GM12878 (cell line): ENCODE results near the gene SHH. TPM values are rescaled to one million over a fixed set of nuclear protein-coding genes. Genes with fewer than 3 reads are reported as not detected.

ENCODE experiments used
- ATAC-seq: fragments of 200-7000 bp; cut with Tn5 transposase; 3 replicates; pipeline ENCODE4 v1.9.1; 2020; ENCODE audit warnings: mild to moderate bottlenecking, moderate library complexity
- BruUV-seq: library from RNA; stranded (reverse); fragments of 400-500 nt; replicated peaks from 2 replicates; lab custom pipeline; 2021; lab: Mats Ljungman, UMichigan
- CTCF ChIA-PET: fragments of 300-600 bp; sonication (Branson Sonifier 250); formaldehyde crosslinking; extraction: SDS; loops from one replicate; lab custom pipeline; 2021; ENCODE audit warnings: inconsistent platforms; lab: Yijun Ruan, JAX
- POLR2A ChIA-PET: fragments of 350-600 bp; formaldehyde crosslinking; extraction: SDS; loops from one replicate; lab custom pipeline; 2021; ENCODE audit warnings: inconsistent platforms; lab: Charles Lee
- RAD21 ChIA-PET: fragments of 300-600 bp; sonication (Branson Sonifier 250); formaldehyde crosslinking; loops from one replicate; lab custom pipeline; 2023; ENCODE audit warnings: antibody characterized with exemption; ENCODE audit not compliant: unreplicated experiment; lab: Charles Lee
- SMC1A ChIA-PET: fragments of 300-600 bp; sonication (Branson Sonifier 250); formaldehyde crosslinking; loops from one replicate; lab custom pipeline; 2023; ENCODE audit not compliant: unreplicated experiment, uncharacterized antibody; lab: Charles Lee
- DNase-seq: peaks from one replicate; pipeline ENCODE4 v3.0.0-alpha.2; 2011; ENCODE audit warnings: low read depth, low spot score
- FAIRE-seq: peaks from 3 replicates; lab custom pipeline; 2011; peaks lifted over from hg19 to GRCh38; lab: Jason Lieb, UNC
- H2AFZ ChIP-seq: 2 replicates; pipeline ENCODE4 v1.6.0; 2011; ENCODE audit warnings: low read depth, low read length, control low read depth; ENCODE audit not compliant: control insufficient read depth
- H3K27ac ChIP-seq: 2 replicates; pipeline ENCODE4 v1.5.1; 2011; ENCODE audit warnings: control low read depth; ENCODE audit not compliant: control insufficient read depth, insufficient read depth
- H3K27me3 ChIP-seq, 2 experiments: replicated peaks in 1 of 2; 2 replicates each; pipeline versions ENCODE4 v1.6.0 to v1.6.1; 2011; ENCODE audit warnings: low read length in 1 of 2; ENCODE audit not compliant: control insufficient read depth in 2 of 2, insufficient read depth in 2 of 2
- H3K36me3 ChIP-seq, 2 experiments: 2 replicates each; pipeline ENCODE4 v1.5.1; 2011; ENCODE audit warnings: low read length in 1 of 2; ENCODE audit not compliant: control insufficient read depth in 2 of 2, insufficient read depth in 2 of 2
- H3K4me1 ChIP-seq: 2 replicates; pipeline ENCODE4 v1.6.1; 2011; ENCODE audit warnings: mild to moderate bottlenecking, low read length, moderate library complexity, mixed read lengths; ENCODE audit not compliant: control insufficient read depth, insufficient read depth
- H3K4me2 ChIP-seq: 2 replicates; pipeline ENCODE4 v1.6.0; 2011; ENCODE audit warnings: control low read depth; ENCODE audit not compliant: control insufficient read depth, insufficient read depth
- H3K4me3 ChIP-seq: fragments of 200-600 bp; sonication (generic); 2 replicates; pipeline ENCODE4 v1.5.1; 2016
- H3K79me2 ChIP-seq: 2 replicates; pipeline ENCODE4 v1.6.0; 2011; ENCODE audit warnings: low read length; ENCODE audit not compliant: control insufficient read depth, insufficient read depth
- H3K9ac ChIP-seq: 2 replicates; pipeline ENCODE4 v1.8.0; 2011; ENCODE audit warnings: low read length, control low read depth, mixed read lengths; ENCODE audit not compliant: control insufficient read depth, insufficient read depth
- H3K9me3 ChIP-seq: replicated peaks from 3 replicates; pipeline ENCODE4 v1.5.1; 2011; ENCODE audit warnings: mild to moderate bottlenecking, low read length; ENCODE audit not compliant: control insufficient read depth, insufficient read depth
- H4K20me1 ChIP-seq: 2 replicates; pipeline ENCODE4 v1.6.0; 2011; ENCODE audit not compliant: control insufficient read depth, insufficient read depth
- BHLHE40 ChIP-seq, 2 experiments: fragments of 450-650 bp in 1 of 2; IDR thresholded peaks; 2 replicates each; pipeline ENCODE4 v1.6.1; 2011 to 2017; ENCODE audit warnings: low read depth in 2 of 2, borderline replicate concordance in 1 of 2, improper control_type of control experiment in 1 of 2, low read length in 1 of 2, mild to moderate bottlenecking in 1 of 2
- CEBPB ChIP-seq, 2 experiments: fragments of 150-350 bp in 1 of 2; IDR thresholded peaks; 2 replicates each; pipeline ENCODE4 v1.6.1; 2012 to 2014; ENCODE audit warnings: low read depth in 2 of 2, low read length in 2 of 2, borderline replicate concordance in 1 of 2, inconsistent platforms in 1 of 2
- ETV6 ChIP-seq, 2 experiments: fragments of 450-650 bp in 1 of 2; IDR thresholded peaks in 1 of 2; conservative IDR thresholded peaks in 1 of 2; 2 replicates each; pipeline ENCODE4 v1.6.1; 2014; ENCODE audit warnings: antibody characterized with exemption in 1 of 2, borderline replicate concordance in 1 of 2, low read depth in 1 of 2, mild to moderate bottlenecking in 1 of 2, moderate library complexity in 1 of 2
- FOXK2 ChIP-seq: fragments of 450-650 bp; IDR thresholded peaks from 2 replicates; pipeline ENCODE4 v1.6.1; 2017; ENCODE audit warnings: mild to moderate bottlenecking, moderate library complexity
- FOXM1 ChIP-seq: IDR thresholded peaks from 2 replicates; pipeline ENCODE4 v1.6.1; 2012; ENCODE audit warnings: low read depth, mild to moderate bottlenecking, inconsistent platforms, low read length, moderate library complexity
- LARP7 ChIP-seq: fragments of 450-650 bp; IDR thresholded peaks from 2 replicates; pipeline ENCODE4 v1.6.1; 2017; ENCODE audit warnings: mild to moderate bottlenecking
- MEF2B ChIP-seq: fragments of 450-650 bp; IDR thresholded peaks from 2 replicates; pipeline ENCODE4 v1.6.1; 2018; ENCODE audit warnings: mild to moderate bottlenecking, moderate library complexity; ENCODE audit not compliant: partially characterized antibody, poor library complexity, severe bottlenecking
- MLLT1 ChIP-seq: fragments of 450-650 bp; IDR thresholded peaks from 2 replicates; pipeline ENCODE4 v1.6.1; 2016; ENCODE audit warnings: mild to moderate bottlenecking
- PML ChIP-seq: IDR thresholded peaks from 2 replicates; pipeline ENCODE4 v1.6.1; 2012; ENCODE audit warnings: low read length, inconsistent platforms
- RUNX3 ChIP-seq: IDR thresholded peaks from 2 replicates; pipeline ENCODE4 v1.6.1; 2012; ENCODE audit warnings: low read length, inconsistent platforms
- TCF7 ChIP-seq: IDR thresholded peaks from 2 replicates; pipeline ENCODE4 v1.6.1; 2014; ENCODE audit warnings: antibody characterized with exemption, borderline replicate concordance
- ZBTB33 ChIP-seq: fragments of 450-650 bp; IDR thresholded peaks from 2 replicates; pipeline ENCODE4 v1.6.1; 2017; ENCODE audit warnings: mild to moderate bottlenecking
- ZNF24 ChIP-seq: fragments of 450-650 bp; IDR thresholded peaks from 2 replicates; pipeline ENCODE4 v1.6.1; 2017; ENCODE audit warnings: antibody characterized with exemption, mild to moderate bottlenecking
- ZNF274 ChIP-seq: IDR thresholded peaks from one replicate; pipeline ENCODE4 v1.8.0; 2011; ENCODE audit not compliant: insufficient read length, insufficient read depth
- ZNF687 ChIP-seq: fragments of 450-650 bp; IDR thresholded peaks from 2 replicates; pipeline ENCODE4 v1.6.1; 2017; ENCODE audit warnings: mild to moderate bottlenecking, moderate library complexity
- WGBS: methylation state at CpG from one replicate; pipeline ENCODE4 v1.1.6; 2016; ENCODE audit warnings: low lambda C conversion rate; ENCODE audit not compliant: insufficient replicate concordance, insufficient coverage; ENCODE audit errors: missing lambda C conversion rate; 5-methylcytosine and 5-hydroxymethylcytosine counted together
- in situ Hi-C: fragments of 300-500 bp; cut with MboI; formaldehyde crosslinking; loops from 9 replicates; pipeline ENCODE4 v1.14.3; 2018; ENCODE audit warnings: mixed read lengths
- intact Hi-C: fragments of 100-400 bp; cut with micrococcal nuclease; formaldehyde crosslinking; loops from one replicate; pipeline ENCODE4 v1.14.2; 2022; ENCODE audit not compliant: unreplicated experiment
- polyA plus RNA-seq, 11 experiments: library from polyadenylated mRNA; depleted of rRNA in 4 of 11; unstranded in 6 of 11; stranded (reverse) in 5 of 11; fragments of >200 nt; fragmentation: Nextera tagmentation in 4 of 11; fragmentation: Illumina TruSeq in 1 of 11; extraction: Ambion mirVana in 4 of 11; extraction: Trizol in 1 of 11; gene quantifications; 1 replicate in 1 of 11; 2 replicates in 10 of 11; pipeline versions ENCODE4 v1.2.1 to v1.2.3, GENCODE V29; 2011 to 2016; ENCODE audit warnings: inconsistent platforms in 2 of 11, missing spikeins in 2 of 11, low read depth in 1 of 11
- total RNA-seq, 4 experiments: library from RNA; depleted of rRNA in 3 of 4; stranded (reverse); fragments of >200 nt in 3 of 4; fragmentation: Illumina TruSeq in 1 of 4; extraction: Trizol in 1 of 4; gene quantifications; 2 replicates each; pipeline versions ENCODE4 v1.2.1 to v1.2.3, GENCODE V29; 2013 to 2021

SHH gene
- total and polyA plus RNA-seq, 10 of the 15 experiments (the other 5 are each of a cell fraction or from before 2014, with no cell fraction given), result not detected

GRCh38 chr7:155792315-155792960, 19.8 kb downstream of the SHH start:
- H3K79me2 ChIP-seq, result no peaks in the 10 kb centered on the region
- RAD21 ChIA-PET, result no interaction called here
- SMC1A ChIA-PET, result no interaction called here
- no peak overlapping the region for H3K9ac ChIP-seq
- no peak overlapping the region for H3K4me2 ChIP-seq
- ATAC-seq, result no peak
- POLR2A ChIA-PET, result no interaction called here
- TF ChIP-seq ZNF274, result no peak
- no peak for TF ChIP-seq ZNF687
- no peak for TF ChIP-seq MLLT1
- no peak for TF ChIP-seq ETV6 (conservative IDR thresholded peaks at IDR 0.05 in 1 of 2, IDR thresholded peaks at IDR 0.05 in 1 of 2; ENCODE audit: borderline replicate concordance in 1 of 2, low read depth in 1 of 2)
- no peak for TF ChIP-seq TCF7
- TF ChIP-seq MEF2B, result no peak
- no peak for TF ChIP-seq ZNF24
- TF ChIP-seq ZBTB33, result no peak
- no peak for TF ChIP-seq PML
- no peak for TF ChIP-seq LARP7
- no peak for TF ChIP-seq FOXK2
- no peak for TF ChIP-seq CEBPB (IDR thresholded peaks at IDR 0.05; ENCODE audit: borderline replicate concordance in 1 of 2, low read depth in 2 of 2, low read length in 2 of 2)
- TF ChIP-seq BHLHE40 (IDR thresholded peaks at IDR 0.05; ENCODE audit: borderline replicate concordance in 1 of 2, low read depth in 2 of 2, low read length in 1 of 2), result no peak
- TF ChIP-seq RUNX3, result no peak
- no peak for TF ChIP-seq FOXM1
- no peaks in the 10 kb centered on the region for H3K36me3 ChIP-seq
- no peaks in the 10 kb centered on the region for H4K20me1 ChIP-seq
- no peaks in the 10 kb centered on the region for H3K4me1 ChIP-seq
- no peaks in the 10 kb centered on the region for H3K27me3 ChIP-seq
- no peak for FAIRE-seq
- in situ Hi-C loops (no loop called here), intact Hi-C loops (no loop called here)
- no peaks in the 10 kb centered on the region for H3K9me3 ChIP-seq
- WGBS, result 66% methylated on average over 10 of the region's 14 CpGs
- H3K4me3 ChIP-seq, result no peak overlapping the region
- H3K27ac ChIP-seq, result no peak overlapping the region
- DNase-seq, result no peak
- no TSS peak for BruUV-seq
- CTCF ChIA-PET, result no interaction called here
- no peak overlapping the region for H2AFZ ChIP-seq
